ENCODE measurements around the gene ABL1. TPM values are rescaled to one million over a fixed set of nuclear protein-coding genes. Genes with fewer than 3 reads are reported as not detected.

The ABL1 gene
- polyA plus RNA-seq, 1 donor from 2014 or later: 18.5 TPM

- Histone ChIP-seq H3K4me2 (ENCODE audit: low read length) (no peak overlapping the region), H3K9ac (ENCODE audit: low read length) (no peak overlapping the region), H3F3A (ENCODE audit: insufficient read depth, low read length, poor library complexity, severe bottlenecking) (no peaks in the 10 kb centered on the region), H3K36me3 (ENCODE audit: insufficient read depth, low read length) (no peaks in the 10 kb centered on the region), H3K79me2 (replicated peaks; ENCODE audit: insufficient read depth, low read length) (peaks cover 81% of the 10 kb centered on the region), H3K27ac (ENCODE audit: low read length) (no peak overlapping the region), H3K27me3 (ENCODE audit: insufficient read depth, low read depth, low read length) (no peaks in the 10 kb centered on the region), H3K9me2 (ENCODE audit: insufficient read depth, low read length) (no peaks in the 10 kb centered on the region), H2AFZ (ENCODE audit: low read depth, low read length) (no peak overlapping the region), H3K9me3 (ENCODE audit: low read length) (no peaks in the 10 kb centered on the region), H3K4me3 (ENCODE audit: low read length) (no peak overlapping the region), H4K20me1 (ENCODE audit: insufficient read depth) (no peaks in the 10 kb centered on the region)
- TF ChIP-seq EZH2 (IDR thresholded peaks at IDR 0.05; ENCODE audit: borderline replicate concordance, insufficient read depth, low read length, poor library complexity, severe bottlenecking): no peak
- TF ChIP-seq RAD21 (conservative IDR thresholded peaks at IDR 0.05): no peak
- TF ChIP-seq TAF1 (IDR thresholded peaks at IDR 0.05; ENCODE audit: low read depth): no peak
- no peak for TF ChIP-seq POLR2AphosphoS5 (IDR thresholded peaks at IDR 0.05)
- TF ChIP-seq EP300 (conservative IDR thresholded peaks at IDR 0.05; ENCODE audit: poor library complexity, severe bottlenecking): no peak
Measured at GRCh38 chr9:130844044-130844451, 9.0 kb downstream of the ABL1 start.

- no peaks in the 10 kb centered on the region for H3K9me2 ChIP-seq (ENCODE audit: insufficient read depth, low read length)
- H3K36me3 ChIP-seq (ENCODE audit: insufficient read depth, low read length): no peaks in the 10 kb centered on the region
- TF ChIP-seq EP300 (conservative IDR thresholded peaks at IDR 0.05; ENCODE audit: poor library complexity, severe bottlenecking): no peak
- TF ChIP-seq POLR2AphosphoS5 (IDR thresholded peaks at IDR 0.05): no peak
- TF ChIP-seq RAD21 (conservative IDR thresholded peaks at IDR 0.05): no peak
- no peak for TF ChIP-seq MXI1 (conservative IDR thresholded peaks at IDR 0.05; ENCODE audit: poor library complexity, severe bottlenecking)
- TF ChIP-seq SMC3 (conservative IDR thresholded peaks at IDR 0.05; ENCODE audit: poor library complexity): no peak
- no peak for TF ChIP-seq REST (IDR thresholded peaks at IDR 0.05; ENCODE audit: borderline replicate concordance)
- no peak for TF ChIP-seq CTCF (IDR thresholded peaks at IDR 0.05; ENCODE audit: poor library complexity, severe bottlenecking)
- no peak for TF ChIP-seq TAF1 (IDR thresholded peaks at IDR 0.05; ENCODE audit: low read depth)
- no peak for TF ChIP-seq EZH2 (IDR thresholded peaks at IDR 0.05; ENCODE audit: borderline replicate concordance, insufficient read depth, low read length, poor library complexity, severe bottlenecking)
- no peak overlapping the region for H2AFZ ChIP-seq (ENCODE audit: low read depth, low read length)
- no peaks in the 10 kb centered on the region for H4K20me1 ChIP-seq (ENCODE audit: insufficient read depth)
- peaks cover 81% of the 10 kb centered on the region for H3K79me2 ChIP-seq (replicated peaks; ENCODE audit: insufficient read depth, low read length)
- H3F3A ChIP-seq (ENCODE audit: insufficient read depth, low read length, poor library complexity, severe bottlenecking): no peaks in the 10 kb centered on the region
- H3K27ac ChIP-seq (ENCODE audit: low read length): no peak overlapping the region
- no peak overlapping the region for H3K9ac ChIP-seq (ENCODE audit: low read length)
- no peak overlapping the region for H3K4me2 ChIP-seq (ENCODE audit: low read length)
- no peak overlapping the region for H3K4me3 ChIP-seq (ENCODE audit: low read length)
- H3K27me3 ChIP-seq (ENCODE audit: insufficient read depth, low read depth, low read length): no peaks in the 10 kb centered on the region
- no peaks in the 10 kb centered on the region for H3K9me3 ChIP-seq (ENCODE audit: low read length)
Measured at GRCh38 chr9:130845254-130845653, 10.2 kb downstream of the ABL1 start.

All from neural cell (in vitro differentiated cells).